NOMO-1 (cell line): ENCODE data around the gene ZXDC.

ENCODE experiments used
- DNase-seq, 2 experiments: peaks; one replicate each; lab custom pipeline; 2025; ENCODE audit not compliant: unreplicated experiment in 2 of 2; lab: John Stamatoyannopoulos, UW

ZXDC gene

GRCh38 chr3:126421573-126422119 is 54.0 kb downstream of the ZXDC start:
- no peak for DNase-seq

GRCh38 chr3:126419886-126420786 is 55.6 kb downstream of the ZXDC start:
- DNase-seq, result no peak

- DNase-seq, result no peak
These were observed 56.5 kb downstream of the ZXDC start for GRCh38 chr3:126419151-126419703.

- DNase-seq, result no peak
These were observed 57.0 kb downstream of the ZXDC start for GRCh38 chr3:126418661-126419131.

GRCh38 chr3:126417981-126418530 is 57.6 kb downstream of the ZXDC start:
- no peak for DNase-seq

GRCh38 chr3:126417515-126417914 is 58.2 kb downstream of the ZXDC start:
- DNase-seq, result no peak

GRCh38 chr3:126416943-126417342 is 58.7 kb downstream of the ZXDC start:
- no peak for DNase-seq

- no peak for DNase-seq
These were observed 59.8 kb downstream of the ZXDC start for GRCh38 chr3:126415661-126416591.

GRCh38 chr3:126414961-126415660 is 60.6 kb downstream of the ZXDC start:
- no peak for DNase-seq

GRCh38 chr3:126414406-126414805 is 61.3 kb downstream of the ZXDC start:
- no peak for DNase-seq

- no peak for DNase-seq
These were observed 62.0 kb downstream of the ZXDC start for GRCh38 chr3:126413693-126414080.

- no peak for DNase-seq
These were observed 62.6 kb downstream of the ZXDC start for GRCh38 chr3:126412841-126413692.

GRCh38 chr3:126408099-126408498 is 67.6 kb downstream of the ZXDC start:
- DNase-seq, result no peak

GRCh38 chr3:126407412-126408044 is 68.2 kb downstream of the ZXDC start:
- DNase-seq, result no peak

- DNase-seq, result no peak
These were observed 69.0 kb downstream of the ZXDC start for GRCh38 chr3:126406389-126407296.

GRCh38 chr3:126402666-126403302 is 72.9 kb downstream of the ZXDC start:
- no peak for DNase-seq

GRCh38 chr3:126402178-126402577 is 73.5 kb downstream of the ZXDC start:
- no peak for DNase-seq
